Measurements from ENCODE around the gene CD27. TPM values are rescaled to one million over a fixed set of nuclear protein-coding genes. Genes with fewer than 3 reads are reported as not detected.

Gene CD27
- total and polyA plus RNA-seq, 2 donors (not counting 1 experiment from before 2014, with no cell fraction given), result 102 to 116 TPM

DNA sequence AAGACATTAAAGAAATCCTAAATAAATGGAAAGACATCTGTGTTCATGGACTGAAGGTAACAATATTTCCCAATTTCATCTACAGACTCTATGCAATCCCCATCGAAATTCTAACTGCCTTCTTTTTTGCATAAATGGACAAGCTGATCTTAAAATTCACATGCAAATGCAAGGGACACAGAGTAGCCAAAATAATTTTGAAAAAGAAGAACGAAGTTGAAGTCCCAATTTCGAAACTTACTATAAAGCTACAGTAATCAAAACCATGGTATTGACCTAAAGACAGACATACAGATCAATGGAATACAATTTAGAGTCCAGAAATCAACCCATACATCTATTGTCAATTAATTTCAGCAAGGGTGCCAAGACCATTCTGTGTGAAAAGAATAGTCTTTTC, 16.4 kb upstream of the CD27 start:
- TF ChIP-seq EZH2 (IDR thresholded peaks at IDR 0.05; ENCODE audit: borderline replicate concordance, insufficient read depth, low read depth, low read length, poor library complexity, severe bottlenecking), result no peak
- TF ChIP-seq, protein P1, sequence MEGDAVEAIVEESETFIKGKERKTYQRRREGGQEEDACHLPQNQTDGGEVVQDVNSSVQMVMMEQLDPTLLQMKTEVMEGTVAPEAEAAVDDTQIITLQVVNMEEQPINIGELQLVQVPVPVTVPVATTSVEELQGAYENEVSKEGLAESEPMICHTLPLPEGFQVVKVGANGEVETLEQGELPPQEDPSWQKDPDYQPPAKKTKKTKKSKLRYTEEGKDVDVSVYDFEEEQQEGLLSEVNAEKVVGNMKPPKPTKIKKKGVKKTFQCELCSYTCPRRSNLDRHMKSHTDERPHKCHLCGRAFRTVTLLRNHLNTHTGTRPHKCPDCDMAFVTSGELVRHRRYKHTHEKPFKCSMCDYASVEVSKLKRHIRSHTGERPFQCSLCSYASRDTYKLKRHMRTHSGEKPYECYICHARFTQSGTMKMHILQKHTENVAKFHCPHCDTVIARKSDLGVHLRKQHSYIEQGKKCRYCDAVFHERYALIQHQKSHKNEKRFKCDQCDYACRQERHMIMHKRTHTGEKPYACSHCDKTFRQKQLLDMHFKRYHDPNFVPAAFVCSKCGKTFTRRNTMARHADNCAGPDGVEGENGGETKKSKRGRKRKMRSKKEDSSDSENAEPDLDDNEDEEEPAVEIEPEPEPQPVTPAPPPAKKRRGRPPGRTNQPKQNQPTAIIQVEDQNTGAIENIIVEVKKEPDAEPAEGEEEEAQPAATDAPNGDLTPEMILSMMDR (IDR thresholded peaks at IDR 0.05), result no peak
- peak overlapping the region in 1 of 5 experiments; percentile 43 for H3K4me3 ChIP-seq (ENCODE audit: control extremely low read depth in 1 of 5, extremely low read depth in 1 of 5, insufficient read depth in 1 of 5, low read depth in 2 of 5, low read length in 4 of 5)
- H3K36me3 ChIP-seq (replicated peaks in 1 of 2; ENCODE audit: control extremely low read depth in 1 of 2, control insufficient read depth in 1 of 2, extremely low read depth in 1 of 2, insufficient read depth in 2 of 2, low read length in 1 of 2), result no peaks in the 10 kb centered on the region
- H3K9me3 Mint-ChIP-seq (ENCODE audit: insufficient read depth), result no peaks in the 10 kb centered on the region
- no peaks in the 10 kb centered on the region for H4K20me1 ChIP-seq (ENCODE audit: control insufficient read depth, insufficient read depth, low read length, poor library complexity, severe bottlenecking)
- H3K27me3 Mint-ChIP-seq, result peaks cover 1% of the 10 kb centered on the region
- peak overlapping the region; percentile 65 for H3K4me3 Mint-ChIP-seq
- WGBS (ENCODE audit: insufficient coverage), result no CpG with 5 or more reads among the region's 3 CpGs
- H3K27ac ChIP-seq (ENCODE audit: low read length in 2 of 2), result peak overlapping the region; percentile 99
- H3K9me3 ChIP-seq (ENCODE audit: control extremely low read depth in 1 of 3, control insufficient read depth in 2 of 3, insufficient read depth in 1 of 3, low read length in 2 of 3), result no peaks in the 10 kb centered on the region
- peak overlapping the region; percentile 26 for H2AFZ ChIP-seq (ENCODE audit: insufficient read depth, low read depth, low read length, poor library complexity, severe bottlenecking)
- ChIA-PET POLR2A (interaction anchor here (0.7 to 5.6 kb wide), 5 partner anchors 11 to 178 kb away, joined by 3 to 72 read pairs (median 6); partner anchors contain the start of gene CD27), CTCF (interaction anchor here (0.7 to 8.3 kb wide), 5 partner anchors 16 to 109 kb away, joined by 3 to 383 read pairs (median 87); partner anchors contain the start of genes CD27, GAPDH and VAMP1)
- H3K9ac ChIP-seq (ENCODE audit: low read length), result peak overlapping the region; percentile 14
- H3K79me2 ChIP-seq (ENCODE audit: control insufficient read depth, insufficient read depth, low read length), result no peaks in the 10 kb centered on the region
- intact Hi-C loops (cut with micrococcal nuclease), result no loop called here
- peak overlapping the region; percentile 94 for H3K27ac Mint-ChIP-seq
- H3K4me1 ChIP-seq (ENCODE audit: control insufficient read depth in 2 of 2, insufficient read depth in 2 of 2, low read length in 2 of 2), result peaks cover 55 to 73% of the 10 kb centered on the region in 2 donors
- H3K4me2 ChIP-seq (replicated peaks; ENCODE audit: low read depth, low read length, poor library complexity, severe bottlenecking), result peak overlapping the region; percentile 71
- H3K4me1 Mint-ChIP-seq, result peaks cover 67% of the 10 kb centered on the region
- ATAC-seq (ENCODE audit: low read depth) (no peak), DNase-seq (no peak)
- no peaks in the 10 kb centered on the region for H3K27me3 ChIP-seq (replicated peaks in 1 of 4; ENCODE audit: control extremely low read depth in 1 of 4, control insufficient read depth in 3 of 4, insufficient read depth in 4 of 4, low read length in 3 of 4)

DNA sequence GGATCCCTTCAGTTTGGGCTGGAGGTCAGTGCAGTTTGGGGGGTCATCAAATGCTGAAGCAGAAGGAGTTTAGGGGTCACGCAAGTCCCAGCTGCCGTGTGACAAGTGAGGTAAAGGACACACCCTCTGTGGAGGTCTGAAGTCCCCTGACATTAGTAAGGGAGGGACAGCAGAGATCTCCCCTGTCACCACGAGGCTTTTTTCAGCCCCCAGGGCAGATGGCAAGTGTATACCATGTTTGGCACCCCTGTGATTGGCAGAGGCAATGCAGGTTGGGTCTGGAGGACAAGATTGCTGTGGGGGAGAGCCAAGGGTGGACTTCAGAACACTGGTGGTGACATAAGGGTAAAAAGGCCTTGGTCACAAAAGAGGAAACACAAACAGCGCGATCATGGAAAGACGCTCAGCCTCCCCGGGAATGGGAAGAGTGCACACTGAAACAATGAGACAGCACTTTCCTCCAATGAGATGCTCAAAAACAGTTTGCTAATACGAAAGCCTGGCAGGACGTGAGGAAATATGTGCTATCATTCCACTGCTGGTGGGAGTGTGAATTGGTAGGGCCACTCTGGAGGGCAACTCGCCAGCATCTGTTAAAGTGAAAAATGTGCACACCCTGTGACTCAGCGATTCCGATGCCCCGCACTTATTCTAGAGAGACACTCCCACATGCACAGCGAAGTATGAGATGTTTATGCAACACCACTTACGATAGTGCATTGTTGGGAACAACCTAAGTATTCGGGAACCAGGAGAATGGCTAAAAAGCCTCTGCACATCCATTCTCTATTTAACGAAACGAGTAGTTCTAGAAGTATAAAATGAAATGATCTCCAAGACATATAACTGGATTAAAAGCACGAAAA, 14.4 kb upstream of the CD27 start:
- Mint-ChIP-seq H3K27ac (peak overlapping the region; percentile 85), H3K27me3 (no peaks in the 10 kb centered on the region), H3K4me3 (peak overlapping the region; percentile 75), H3K9me3 (ENCODE audit: insufficient read depth) (no peaks in the 10 kb centered on the region), H3K4me1 (peaks cover 66% of the 10 kb centered on the region)
- ChIA-PET POLR2A (interaction anchor here (0.9 kb wide), 1 partner anchor 13 kb away, joined by 3 read pairs; no protein-coding TSS in a partner anchor), CTCF (no interaction called here)
- H3K4me1 ChIP-seq (ENCODE audit: control insufficient read depth in 2 of 2, insufficient read depth in 2 of 2, low read length in 2 of 2), result peaks cover 56 to 75% of the 10 kb centered on the region in 2 donors
- intact Hi-C loops (cut with micrococcal nuclease), result no loop called here
- H3K9me3 ChIP-seq (ENCODE audit: control extremely low read depth in 1 of 3, control insufficient read depth in 2 of 3, insufficient read depth in 1 of 3, low read length in 2 of 3), result no peaks in the 10 kb centered on the region
- H3K4me2 ChIP-seq (replicated peaks; ENCODE audit: low read depth, low read length, poor library complexity, severe bottlenecking), result peak overlapping the region; percentile 49
- H4K20me1 ChIP-seq (ENCODE audit: control insufficient read depth, insufficient read depth, low read length, poor library complexity, severe bottlenecking), result no peaks in the 10 kb centered on the region
- no peak overlapping the region for H3K27ac ChIP-seq (ENCODE audit: low read length in 2 of 2)
- H3K36me3 ChIP-seq (replicated peaks in 1 of 2; ENCODE audit: control extremely low read depth in 1 of 2, control insufficient read depth in 1 of 2, extremely low read depth in 1 of 2, insufficient read depth in 2 of 2, low read length in 1 of 2), result no peaks in the 10 kb centered on the region
- H3K9ac ChIP-seq (ENCODE audit: low read length), result peak overlapping the region; percentile 36
- no peak for TF ChIP-seq EZH2 (IDR thresholded peaks at IDR 0.05; ENCODE audit: borderline replicate concordance, insufficient read depth, low read depth, low read length, poor library complexity, severe bottlenecking)
- TF ChIP-seq, protein P1 (IDR thresholded peaks at IDR 0.05), result no peak
- H3K27me3 ChIP-seq (replicated peaks in 1 of 4; ENCODE audit: control extremely low read depth in 1 of 4, control insufficient read depth in 3 of 4, insufficient read depth in 4 of 4, low read length in 3 of 4), result no peaks in the 10 kb centered on the region
- peak overlapping the region; percentile 63 for H2AFZ ChIP-seq (ENCODE audit: insufficient read depth, low read depth, low read length, poor library complexity, severe bottlenecking)
- H3K79me2 ChIP-seq (ENCODE audit: control insufficient read depth, insufficient read depth, low read length), result no peaks in the 10 kb centered on the region
- DNase-seq (no peak), ATAC-seq (ENCODE audit: low read depth) (no peak)
- H3K4me3 ChIP-seq (ENCODE audit: control extremely low read depth in 1 of 5, extremely low read depth in 1 of 5, insufficient read depth in 1 of 5, low read depth in 2 of 5, low read length in 4 of 5), result no peak overlapping the region
- 25% methylated on average over 9 of the region's 19 CpGs for WGBS (ENCODE audit: insufficient coverage)

Measured in B cell (primary cell).